ENCODE measurements around the gene SLC24A1.

GRCh38 chr15:65653801-65654521, 32.2 kb downstream of the SLC24A1 start:
- no peak for TF ChIP-seq EZH2 (IDR thresholded peaks at IDR 0.05; ENCODE audit: borderline replicate concordance, low read length)
- TF ChIP-seq CTCF (conservative IDR thresholded peaks at IDR 0.05 in 1 of 2, IDR thresholded peaks at IDR 0.05 in 1 of 2; ENCODE audit: extremely low read depth in 1 of 2, insufficient read depth in 1 of 2, low read depth in 1 of 2, low read length in 2 of 2), result no peak
